Body of pancreas (tissue), 4 donors: ENCODE results near the gene ADGRE3.
"Not testable (repeated sequence)": the region's sequence is repeated elsewhere in the genome, so short reads cannot be mapped to it uniquely, and the experiment has no call there.

Experiments
- POLR2A ChIP-seq, 3 donors: fragments of 450-650 bp; IDR thresholded peaks; one replicate each; pipeline ENCODE4 v1.6.1; 2016; ENCODE audit warnings: antibody characterized with exemption in 3 of 3, mild to moderate bottlenecking in 2 of 3
- TF ChIP-seq, protein P1 (sequence below), 7 experiments: fragments of 450-650 bp in 4 of 7; fragments of 200-600 bp in 3 of 7; sonication (generic) in 3 of 7; IDR thresholded peaks; one replicate each; pipeline ENCODE4 v1.5.1; 2016 to 2019; ENCODE audit warnings: antibody characterized with exemption in 7 of 7

DNA sequence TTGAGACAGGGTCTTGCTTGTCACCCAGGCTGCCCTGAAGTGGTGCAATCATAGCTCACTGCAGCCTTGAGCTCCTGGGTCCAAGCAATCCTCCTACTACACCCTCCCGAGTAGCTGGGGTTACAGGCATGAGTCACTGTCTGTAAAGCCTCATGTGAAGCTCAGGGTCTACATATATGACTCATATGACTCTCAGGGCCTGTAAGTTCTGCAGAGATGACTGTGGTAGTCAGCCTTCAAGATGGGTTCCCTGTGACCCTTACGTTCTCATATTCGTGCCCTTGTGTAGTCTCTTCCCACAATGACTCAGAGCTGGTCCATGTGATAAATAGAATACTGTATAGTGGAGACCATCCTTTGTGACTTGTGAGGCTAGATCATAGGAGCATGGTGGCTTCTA lies 89.5 kb downstream of the ADGRE3 start:
- not testable (repeated sequence) for TF ChIP-seq POLR2A (IDR thresholded peaks at IDR 0.05)
- TF ChIP-seq, protein P1, sequence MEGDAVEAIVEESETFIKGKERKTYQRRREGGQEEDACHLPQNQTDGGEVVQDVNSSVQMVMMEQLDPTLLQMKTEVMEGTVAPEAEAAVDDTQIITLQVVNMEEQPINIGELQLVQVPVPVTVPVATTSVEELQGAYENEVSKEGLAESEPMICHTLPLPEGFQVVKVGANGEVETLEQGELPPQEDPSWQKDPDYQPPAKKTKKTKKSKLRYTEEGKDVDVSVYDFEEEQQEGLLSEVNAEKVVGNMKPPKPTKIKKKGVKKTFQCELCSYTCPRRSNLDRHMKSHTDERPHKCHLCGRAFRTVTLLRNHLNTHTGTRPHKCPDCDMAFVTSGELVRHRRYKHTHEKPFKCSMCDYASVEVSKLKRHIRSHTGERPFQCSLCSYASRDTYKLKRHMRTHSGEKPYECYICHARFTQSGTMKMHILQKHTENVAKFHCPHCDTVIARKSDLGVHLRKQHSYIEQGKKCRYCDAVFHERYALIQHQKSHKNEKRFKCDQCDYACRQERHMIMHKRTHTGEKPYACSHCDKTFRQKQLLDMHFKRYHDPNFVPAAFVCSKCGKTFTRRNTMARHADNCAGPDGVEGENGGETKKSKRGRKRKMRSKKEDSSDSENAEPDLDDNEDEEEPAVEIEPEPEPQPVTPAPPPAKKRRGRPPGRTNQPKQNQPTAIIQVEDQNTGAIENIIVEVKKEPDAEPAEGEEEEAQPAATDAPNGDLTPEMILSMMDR (IDR thresholded peaks at IDR 0.05): not testable (repeated sequence)
